ENCODE measurements around the gene CCSER1.
"Not testable (repeated sequence)": the region's sequence is repeated elsewhere in the genome, so short reads cannot be mapped to it uniquely, and the experiment has no call there.

Gene CCSER1

DNA sequence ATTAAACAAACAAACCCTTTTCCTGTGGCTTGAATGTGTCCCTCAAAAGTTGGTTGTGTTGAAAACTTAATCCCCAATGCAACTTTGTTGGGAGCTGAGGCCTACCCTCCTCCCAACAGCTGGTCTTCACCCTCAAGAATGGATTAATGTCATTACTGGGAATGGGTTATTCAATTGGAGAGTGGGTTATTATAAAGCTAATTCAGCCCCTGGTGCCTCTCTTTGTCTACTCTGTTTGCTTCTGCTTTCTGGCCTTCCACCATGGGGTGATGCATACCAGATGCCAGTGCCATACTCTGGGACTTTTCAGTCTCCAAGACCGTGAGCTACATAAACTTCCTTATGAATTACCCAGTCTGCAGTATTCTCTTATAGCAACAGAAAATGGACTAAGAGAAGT is 706.5 kb downstream of the CCSER1 start:
- H3K4me2 ChIP-seq (ENCODE audit: low read length): no peak overlapping the region
- H3K4me1 ChIP-seq (ENCODE audit: control insufficient read depth, low read length): no peaks in the 10 kb centered on the region
- TF ChIP-seq, protein P1, sequence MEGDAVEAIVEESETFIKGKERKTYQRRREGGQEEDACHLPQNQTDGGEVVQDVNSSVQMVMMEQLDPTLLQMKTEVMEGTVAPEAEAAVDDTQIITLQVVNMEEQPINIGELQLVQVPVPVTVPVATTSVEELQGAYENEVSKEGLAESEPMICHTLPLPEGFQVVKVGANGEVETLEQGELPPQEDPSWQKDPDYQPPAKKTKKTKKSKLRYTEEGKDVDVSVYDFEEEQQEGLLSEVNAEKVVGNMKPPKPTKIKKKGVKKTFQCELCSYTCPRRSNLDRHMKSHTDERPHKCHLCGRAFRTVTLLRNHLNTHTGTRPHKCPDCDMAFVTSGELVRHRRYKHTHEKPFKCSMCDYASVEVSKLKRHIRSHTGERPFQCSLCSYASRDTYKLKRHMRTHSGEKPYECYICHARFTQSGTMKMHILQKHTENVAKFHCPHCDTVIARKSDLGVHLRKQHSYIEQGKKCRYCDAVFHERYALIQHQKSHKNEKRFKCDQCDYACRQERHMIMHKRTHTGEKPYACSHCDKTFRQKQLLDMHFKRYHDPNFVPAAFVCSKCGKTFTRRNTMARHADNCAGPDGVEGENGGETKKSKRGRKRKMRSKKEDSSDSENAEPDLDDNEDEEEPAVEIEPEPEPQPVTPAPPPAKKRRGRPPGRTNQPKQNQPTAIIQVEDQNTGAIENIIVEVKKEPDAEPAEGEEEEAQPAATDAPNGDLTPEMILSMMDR (IDR thresholded peaks at IDR 0.05; ENCODE audit: low read depth, low read length, poor library complexity, severe bottlenecking): no peak
- TF ChIP-seq EZH2phosphoT487 (IDR thresholded peaks at IDR 0.05; ENCODE audit: borderline replicate concordance, low read length): no peak
- H3K9me3 ChIP-seq (ENCODE audit: control insufficient read depth, insufficient read depth, low read length): no peaks in the 10 kb centered on the region
- no peaks in the 10 kb centered on the region for H3K79me2 ChIP-seq (ENCODE audit: control insufficient read depth, low read length)
- H3K27ac ChIP-seq (ENCODE audit: low read depth, low read length): no peak overlapping the region
- H3F3A ChIP-seq (ENCODE audit: control insufficient read depth, insufficient read depth): no peaks in the 10 kb centered on the region
- no peak overlapping the region for H3K4me3 ChIP-seq (ENCODE audit: low read length)
- H3K36me3 ChIP-seq (ENCODE audit: control insufficient read depth, low read length): no peaks in the 10 kb centered on the region
- H3K27me3 ChIP-seq (ENCODE audit: control insufficient read depth, low read length): no peaks in the 10 kb centered on the region
- H4K20me1 ChIP-seq (ENCODE audit: control insufficient read depth, insufficient read depth, low read depth, low read length): no peaks in the 10 kb centered on the region
- no peaks in the 10 kb centered on the region for H3K9me2 ChIP-seq (replicated peaks; ENCODE audit: control insufficient read depth, low read length)

DNA sequence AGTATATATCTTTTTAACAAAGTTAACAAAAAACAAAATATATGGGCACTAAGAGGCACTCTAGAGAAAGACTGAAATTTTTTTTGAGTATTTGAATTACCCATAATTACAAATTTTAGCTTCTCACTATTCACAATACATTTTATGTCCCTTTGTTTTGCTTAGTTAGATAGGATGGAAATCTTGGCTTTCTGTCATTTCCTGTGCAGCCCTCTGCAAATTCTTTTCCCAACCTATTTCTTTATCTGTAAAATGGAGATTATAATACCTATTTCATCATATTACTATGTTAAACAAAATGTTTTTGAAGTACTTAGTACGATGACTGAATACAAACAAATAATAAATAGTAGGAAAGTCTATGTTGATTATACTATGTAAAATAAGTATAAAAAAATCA is 710.0 kb downstream of the CCSER1 start:
- no peak for TF ChIP-seq EZH2phosphoT487 (IDR thresholded peaks at IDR 0.05; ENCODE audit: borderline replicate concordance, low read length)
- TF ChIP-seq, protein P1 (IDR thresholded peaks at IDR 0.05; ENCODE audit: low read depth, low read length, poor library complexity, severe bottlenecking): no peak
- H3K27ac ChIP-seq (ENCODE audit: low read depth, low read length): no peak overlapping the region
- no peak overlapping the region for H3K4me3 ChIP-seq (ENCODE audit: low read length)
- H3K9me3 ChIP-seq (ENCODE audit: control insufficient read depth, insufficient read depth, low read length): no peaks in the 10 kb centered on the region
- no peaks in the 10 kb centered on the region for H3K4me1 ChIP-seq (ENCODE audit: control insufficient read depth, low read length)
- H3K36me3 ChIP-seq (ENCODE audit: control insufficient read depth, low read length): no peaks in the 10 kb centered on the region
- no peaks in the 10 kb centered on the region for H4K20me1 ChIP-seq (ENCODE audit: control insufficient read depth, insufficient read depth, low read depth, low read length)
- no peaks in the 10 kb centered on the region for H3K79me2 ChIP-seq (ENCODE audit: control insufficient read depth, low read length)
- H3K9me2 ChIP-seq (replicated peaks; ENCODE audit: control insufficient read depth, low read length): no peaks in the 10 kb centered on the region
- no peak overlapping the region for H3K4me2 ChIP-seq (ENCODE audit: low read length)
- H3K27me3 ChIP-seq (ENCODE audit: control insufficient read depth, low read length): no peaks in the 10 kb centered on the region
- H3F3A ChIP-seq (ENCODE audit: control insufficient read depth, insufficient read depth): no peaks in the 10 kb centered on the region

DNA sequence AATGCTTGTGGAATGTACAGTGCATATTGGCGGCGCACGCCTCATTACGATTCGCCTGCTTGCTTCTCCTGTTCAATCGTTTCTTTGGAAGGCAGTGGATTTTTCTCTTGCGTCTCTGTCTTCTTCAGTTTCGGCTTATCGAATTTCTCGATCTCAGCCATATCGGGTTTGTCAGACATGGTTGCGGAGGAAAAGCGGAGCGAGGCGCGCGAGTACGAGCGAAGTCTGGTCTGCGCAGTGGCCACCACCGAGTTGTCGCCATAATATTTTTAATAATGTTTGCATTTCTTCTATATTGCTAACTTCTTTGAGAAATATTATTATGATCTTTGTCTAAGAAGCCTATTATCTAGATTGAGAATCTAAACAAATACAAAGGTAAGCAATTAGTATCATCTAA is 711.7 kb downstream of the CCSER1 start:
- not testable (repeated sequence) for H3K36me3 ChIP-seq (ENCODE audit: control insufficient read depth, low read length); H3K4me2 ChIP-seq (ENCODE audit: low read length); H3K9me2 ChIP-seq (replicated peaks; ENCODE audit: control insufficient read depth, low read length); H3K27me3 ChIP-seq (ENCODE audit: control insufficient read depth, low read length); H3K4me1 ChIP-seq (ENCODE audit: control insufficient read depth, low read length); H3K27ac ChIP-seq (ENCODE audit: low read depth, low read length); H3K4me3 ChIP-seq (ENCODE audit: low read length); H3F3A ChIP-seq (ENCODE audit: control insufficient read depth, insufficient read depth); H3K9me3 ChIP-seq (ENCODE audit: control insufficient read depth, insufficient read depth, low read length); H4K20me1 ChIP-seq (ENCODE audit: control insufficient read depth, insufficient read depth, low read depth, low read length); H3K79me2 ChIP-seq (ENCODE audit: control insufficient read depth, low read length)

DNA sequence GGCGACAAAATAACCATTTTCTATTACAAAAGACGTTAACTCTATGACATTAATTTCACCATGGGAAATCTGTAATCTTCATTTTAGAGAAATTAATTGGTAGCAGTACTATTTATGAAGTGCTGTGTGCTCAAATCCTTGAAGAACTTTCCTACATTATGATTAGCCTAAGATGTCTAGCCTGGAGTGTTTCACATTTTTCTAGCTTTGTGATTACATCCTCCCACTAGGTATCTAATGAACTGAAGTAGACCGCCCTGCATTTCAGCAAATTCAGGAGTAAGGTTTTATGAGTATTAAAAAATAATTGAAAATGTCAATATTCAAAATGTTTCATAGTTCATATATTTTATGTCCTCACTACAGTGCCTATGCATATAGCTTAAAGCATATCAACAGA is 713.1 kb downstream of the CCSER1 start:
- no peaks in the 10 kb centered on the region for H3K79me2 ChIP-seq (ENCODE audit: control insufficient read depth, low read length)
- no peaks in the 10 kb centered on the region for H3K9me2 ChIP-seq (replicated peaks; ENCODE audit: control insufficient read depth, low read length)
- H3K4me2 ChIP-seq (ENCODE audit: low read length): no peak overlapping the region
- no peaks in the 10 kb centered on the region for H3K4me1 ChIP-seq (ENCODE audit: control insufficient read depth, low read length)
- no peaks in the 10 kb centered on the region for H3K27me3 ChIP-seq (ENCODE audit: control insufficient read depth, low read length)
- H3F3A ChIP-seq (ENCODE audit: control insufficient read depth, insufficient read depth): no peaks in the 10 kb centered on the region
- H3K4me3 ChIP-seq (ENCODE audit: low read length): no peak overlapping the region
- H4K20me1 ChIP-seq (ENCODE audit: control insufficient read depth, insufficient read depth, low read depth, low read length): no peaks in the 10 kb centered on the region
- H3K36me3 ChIP-seq (ENCODE audit: control insufficient read depth, low read length): no peaks in the 10 kb centered on the region
- no peak overlapping the region for H3K27ac ChIP-seq (ENCODE audit: low read depth, low read length)
- H3K9me3 ChIP-seq (ENCODE audit: control insufficient read depth, insufficient read depth, low read length): no peaks in the 10 kb centered on the region
- TF ChIP-seq EZH2phosphoT487 (IDR thresholded peaks at IDR 0.05; ENCODE audit: borderline replicate concordance, low read length): no peak
- TF ChIP-seq, protein P1 (IDR thresholded peaks at IDR 0.05; ENCODE audit: low read depth, low read length, poor library complexity, severe bottlenecking): no peak
